IPS-18a (cell line): ENCODE results near the gene CREG2.
A peak's percentile ranks its signal among the peaks of the same experiment; 100 is the strongest.
"Not testable (repeated sequence)": the region's sequence is repeated elsewhere in the genome, so short reads cannot be mapped to it uniquely, and the experiment has no call there.

Experiments used
- H3K27ac ChIP-seq: one replicate; pipeline ENCODE4 v1.5.1; 2013; ENCODE audit warnings: low read length
- H3K27me3 ChIP-seq: one replicate; pipeline ENCODE4 v1.6.1; 2013; ENCODE audit warnings: mild to moderate bottlenecking, low read length; ENCODE audit not compliant: control insufficient read depth, insufficient read depth
- H3K36me3 ChIP-seq: one replicate; pipeline ENCODE4 v1.6.1; 2013; ENCODE audit warnings: low read depth, low read length; ENCODE audit not compliant: control insufficient read depth
- H3K4me1 ChIP-seq: one replicate; pipeline ENCODE4 v1.6.1; 2013; ENCODE audit warnings: low read depth, low read length; ENCODE audit not compliant: control insufficient read depth
- H3K4me3 ChIP-seq: one replicate; pipeline ENCODE4 v1.5.1; 2013; ENCODE audit warnings: low read length
- H3K9ac ChIP-seq: one replicate; pipeline ENCODE4 v1.6.1; 2013; ENCODE audit warnings: mild to moderate bottlenecking, low read length, moderate library complexity
- H3K9me3 ChIP-seq: one replicate; pipeline ENCODE4 v1.6.1; 2013; ENCODE audit warnings: low read depth, low read length; ENCODE audit not compliant: control insufficient read depth

Gene CREG2

DNA sequence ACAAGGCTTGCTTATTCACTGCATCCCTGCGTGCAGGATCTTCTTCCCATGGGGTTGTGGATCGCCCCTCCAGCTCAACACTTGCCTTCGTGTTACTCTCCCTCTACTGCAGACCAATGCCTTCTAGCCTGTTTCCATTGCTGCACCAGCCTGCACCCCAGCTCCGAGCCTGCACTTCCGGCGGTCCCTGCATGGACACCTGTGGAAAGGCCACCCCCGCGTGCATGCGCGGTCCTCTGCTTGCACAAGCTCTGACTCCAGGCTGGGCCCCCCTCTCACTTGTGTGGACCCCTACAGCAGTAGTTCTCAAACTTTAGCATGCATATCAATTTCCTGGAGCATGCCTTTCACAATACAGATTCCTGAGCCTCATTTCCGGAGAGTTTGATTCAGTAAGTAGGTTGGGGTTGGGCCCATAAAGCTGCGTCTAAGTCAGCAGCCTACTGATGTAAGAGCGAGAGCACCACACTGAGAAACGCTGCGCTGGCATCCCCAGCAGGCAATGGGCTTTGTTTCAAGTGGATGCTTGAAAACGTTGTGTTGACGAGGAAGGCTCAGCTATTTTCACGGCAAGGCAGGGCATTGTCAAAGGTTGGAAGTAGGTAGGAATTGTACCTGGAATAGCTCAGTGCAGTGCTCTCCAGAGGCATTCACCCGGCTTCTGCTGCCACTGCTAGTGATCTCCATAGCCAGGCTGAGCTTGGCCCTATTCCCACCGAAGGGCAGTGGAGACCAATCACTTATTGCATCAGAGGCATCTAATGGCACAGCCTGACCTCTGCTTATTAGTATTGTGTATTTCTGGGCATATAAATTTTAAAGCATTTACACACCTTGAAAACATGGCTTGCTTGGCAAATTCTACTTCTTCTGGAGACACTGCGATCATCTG, 32.6 kb downstream of the CREG2 start:
- H3K9ac ChIP-seq = no peak overlapping the region
- no peak overlapping the region for H3K4me3 ChIP-seq

DNA sequence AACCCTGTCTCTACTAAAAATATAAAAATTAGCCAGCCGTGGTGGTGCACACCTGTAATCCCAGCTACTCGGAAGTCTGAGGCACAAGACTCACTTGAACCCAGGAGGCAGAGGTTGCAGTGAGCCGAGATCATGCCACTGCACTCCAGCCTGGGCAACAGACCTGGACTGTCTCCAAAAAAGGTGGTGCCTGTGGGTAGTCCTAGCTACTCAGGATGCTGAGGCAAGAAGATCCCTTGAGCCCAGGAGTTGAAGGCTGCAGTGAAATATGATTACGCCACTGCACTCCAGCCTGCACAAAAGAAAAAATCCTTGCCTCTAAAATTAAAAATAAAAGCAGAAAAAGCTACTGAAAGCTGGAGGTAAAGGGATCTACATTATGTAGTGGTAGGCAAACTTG, 34.7 kb downstream of the CREG2 start:
- not testable (repeated sequence) for H3K9me3 ChIP-seq, H3K36me3 ChIP-seq, H3K27ac ChIP-seq, H3K4me1 ChIP-seq, H3K27me3 ChIP-seq, H3K4me3 ChIP-seq, H3K9ac ChIP-seq

More for the DNA sequence above, 32.6 kb downstream of the CREG2 start:
- Histone ChIP-seq H3K27me3 (no peaks in the 10 kb centered on the region), H3K36me3 (no peaks in the 10 kb centered on the region), H3K4me1 (peaks cover 2% of the 10 kb centered on the region), H3K9me3 (no peaks in the 10 kb centered on the region), H3K27ac (no peak overlapping the region)

DNA sequence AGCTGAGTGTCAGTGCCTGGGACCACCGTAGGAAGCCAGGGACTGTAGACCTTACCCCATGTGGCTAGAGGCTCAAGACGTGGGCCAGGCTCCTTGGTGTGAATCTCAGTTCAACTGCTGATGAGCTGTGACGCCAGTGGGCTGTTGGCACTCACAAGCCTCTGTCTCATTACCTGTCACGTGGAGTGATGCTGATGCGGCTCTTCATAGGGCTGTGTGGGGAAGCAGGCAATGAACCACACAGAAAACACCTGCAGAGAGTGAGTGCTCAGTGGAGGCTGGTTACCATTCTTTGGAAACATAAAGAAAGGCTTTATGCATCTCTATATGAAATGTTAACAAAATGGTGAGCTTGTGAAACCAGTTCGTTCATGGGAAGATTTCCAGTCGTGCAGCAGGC, 36.1 kb downstream of the CREG2 start:
- no peak overlapping the region for H3K27ac ChIP-seq
- H3K4me1 ChIP-seq = no peaks in the 10 kb centered on the region
- H3K9me3 ChIP-seq = no peaks in the 10 kb centered on the region
- H3K4me3 ChIP-seq = no peak overlapping the region
- H3K9ac ChIP-seq = no peak overlapping the region
- H3K27me3 ChIP-seq = no peaks in the 10 kb centered on the region
- no peaks in the 10 kb centered on the region for H3K36me3 ChIP-seq

DNA sequence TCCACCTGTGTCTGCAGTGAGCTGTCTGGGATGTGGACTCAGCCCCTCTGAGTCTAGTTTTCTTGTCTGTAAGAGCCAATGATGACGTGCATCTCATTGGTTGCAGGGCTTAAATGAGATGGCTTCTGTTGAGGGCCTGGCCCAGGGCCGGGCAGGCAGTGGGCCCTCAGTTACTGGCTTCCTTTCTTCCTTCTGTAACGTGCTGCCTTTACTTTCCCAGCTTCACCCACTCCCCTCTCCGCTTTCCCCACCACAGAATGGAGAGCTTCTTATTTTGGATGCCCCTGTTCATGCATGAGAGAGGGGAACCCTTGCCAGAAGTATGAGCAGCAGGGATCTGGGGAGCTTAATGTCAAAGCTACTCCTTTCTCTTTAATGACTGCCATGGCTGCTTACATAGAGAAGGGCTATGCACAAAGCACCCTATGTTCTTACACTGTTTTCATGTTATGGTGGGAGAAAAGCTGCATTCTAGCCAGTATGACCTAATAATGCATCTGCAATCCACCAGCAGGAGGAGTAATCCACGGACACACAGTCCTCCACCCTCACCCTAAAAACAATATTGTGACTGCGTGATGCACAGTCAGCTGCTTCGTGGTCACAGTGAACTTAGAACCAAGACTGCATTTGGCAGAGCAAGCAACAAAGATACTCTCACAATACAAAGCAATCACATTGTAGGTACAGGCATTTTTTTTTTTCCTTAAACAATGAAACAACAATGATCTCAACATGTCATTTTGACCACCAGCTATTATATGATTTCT, 37.2 kb downstream of the CREG2 start:
- Histone ChIP-seq H3K27me3 (no peaks in the 10 kb centered on the region), H3K9me3 (no peaks in the 10 kb centered on the region), H3K27ac (no peak overlapping the region), H3K4me1 (no peaks in the 10 kb centered on the region), H3K36me3 (no peaks in the 10 kb centered on the region), H3K9ac (no peak overlapping the region), H3K4me3 (no peak overlapping the region)

DNA sequence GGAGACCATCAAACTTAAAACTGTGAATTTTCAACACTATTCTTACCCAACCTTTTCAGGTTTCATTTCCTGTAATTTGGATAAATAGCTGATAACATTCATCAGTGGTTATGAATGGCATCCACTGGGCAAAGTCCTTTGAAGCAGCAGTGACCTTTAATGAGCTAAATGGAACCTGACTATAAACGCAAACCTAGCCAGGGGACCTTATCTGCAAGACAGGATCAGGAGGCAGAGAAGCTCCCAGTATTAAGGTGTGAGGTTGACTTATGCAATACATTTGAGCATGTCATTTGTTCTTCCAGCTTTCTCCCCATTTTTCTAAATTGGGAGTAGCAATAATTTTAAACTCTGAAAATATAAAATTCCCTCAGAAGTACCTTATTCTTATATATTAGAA, 38.4 kb downstream of the CREG2 start:
- H3K9ac ChIP-seq = no peak overlapping the region
- no peak overlapping the region for H3K27ac ChIP-seq

DNA sequence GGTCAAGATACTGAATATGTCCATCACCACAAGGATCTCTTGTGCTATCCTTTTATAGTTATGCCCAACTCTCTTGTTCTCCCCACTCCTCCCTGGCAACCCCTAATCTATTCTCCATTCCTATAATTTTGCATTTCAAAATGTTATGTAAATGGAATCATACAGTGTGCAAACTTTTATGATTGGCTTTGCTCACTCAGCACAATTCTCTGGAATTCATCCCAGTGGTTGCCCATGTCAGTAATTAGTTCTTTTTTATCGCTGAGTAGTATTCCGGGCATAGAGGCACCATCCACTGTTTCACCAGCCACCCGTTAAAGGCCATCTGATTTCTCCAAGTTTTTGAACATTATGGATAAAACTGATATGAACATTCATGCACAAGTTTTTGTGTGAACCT, 40.4 kb downstream of the CREG2 start:
- H3K4me3 ChIP-seq = no peak overlapping the region
- H3K27ac ChIP-seq = no peak overlapping the region
- no peaks in the 10 kb centered on the region for H3K27me3 ChIP-seq
- no peaks in the 10 kb centered on the region for H3K4me1 ChIP-seq
- no peaks in the 10 kb centered on the region for H3K36me3 ChIP-seq
- no peaks in the 10 kb centered on the region for H3K9me3 ChIP-seq
- H3K9ac ChIP-seq = no peak overlapping the region

More for the DNA sequence above, 38.4 kb downstream of the CREG2 start:
- Histone ChIP-seq H3K4me3 (no peak overlapping the region), H3K9me3 (no peaks in the 10 kb centered on the region), H3K27me3 (no peaks in the 10 kb centered on the region), H3K4me1 (no peaks in the 10 kb centered on the region), H3K36me3 (no peaks in the 10 kb centered on the region)

DNA sequence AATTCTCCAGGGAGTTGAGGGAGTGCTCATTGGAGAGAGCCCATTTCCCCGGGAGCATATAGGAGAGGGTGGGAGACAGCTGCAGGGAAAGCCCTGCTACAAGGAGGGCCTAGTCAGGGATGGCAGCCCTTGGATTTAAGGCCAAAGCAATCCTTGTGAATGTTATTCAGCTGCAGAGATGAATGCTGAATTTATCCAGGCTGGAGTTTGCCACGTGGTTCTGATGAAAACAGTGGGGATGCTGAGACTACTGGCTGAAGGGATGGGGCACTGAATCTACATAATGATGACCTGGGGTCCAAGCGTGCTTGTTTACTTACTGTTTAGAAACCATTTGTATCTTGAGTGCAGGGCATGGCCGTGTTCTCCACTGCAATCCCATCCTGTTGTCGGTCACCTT, 43.2 kb downstream of the CREG2 start:
- no peaks in the 10 kb centered on the region for H3K9me3 ChIP-seq
- H3K27me3 ChIP-seq = no peaks in the 10 kb centered on the region
- H3K4me1 ChIP-seq = peaks cover 16% of the 10 kb centered on the region
- no peaks in the 10 kb centered on the region for H3K36me3 ChIP-seq
- no peak overlapping the region for H3K9ac ChIP-seq
- H3K27ac ChIP-seq = no peak overlapping the region
- H3K4me3 ChIP-seq = no peak overlapping the region

DNA sequence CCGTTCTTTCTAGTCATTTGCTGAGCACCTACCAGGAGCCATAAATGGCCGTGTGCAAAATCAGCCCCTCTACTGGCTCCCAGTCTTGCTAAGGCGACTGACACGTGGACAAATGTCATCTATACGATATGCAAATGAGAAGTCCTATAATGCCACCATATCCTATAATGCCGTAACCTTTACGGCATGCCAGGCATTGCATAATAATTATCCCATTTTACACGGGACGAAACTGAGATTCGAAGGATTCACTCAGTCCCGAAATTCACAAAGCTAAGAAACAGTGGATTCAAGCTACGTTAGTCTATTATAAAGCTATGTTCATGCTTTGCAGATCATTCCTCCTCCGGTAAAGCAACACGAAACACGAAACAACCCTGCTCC, 44.7 kb downstream of the CREG2 start:
- peaks cover 23% of the 10 kb centered on the region for H3K4me1 ChIP-seq
- no peaks in the 10 kb centered on the region for H3K27me3 ChIP-seq
- no peak overlapping the region for H3K9ac ChIP-seq
- no peaks in the 10 kb centered on the region for H3K9me3 ChIP-seq
- H3K27ac ChIP-seq = no peak overlapping the region
- no peaks in the 10 kb centered on the region for H3K36me3 ChIP-seq
- no peak overlapping the region for H3K4me3 ChIP-seq

DNA sequence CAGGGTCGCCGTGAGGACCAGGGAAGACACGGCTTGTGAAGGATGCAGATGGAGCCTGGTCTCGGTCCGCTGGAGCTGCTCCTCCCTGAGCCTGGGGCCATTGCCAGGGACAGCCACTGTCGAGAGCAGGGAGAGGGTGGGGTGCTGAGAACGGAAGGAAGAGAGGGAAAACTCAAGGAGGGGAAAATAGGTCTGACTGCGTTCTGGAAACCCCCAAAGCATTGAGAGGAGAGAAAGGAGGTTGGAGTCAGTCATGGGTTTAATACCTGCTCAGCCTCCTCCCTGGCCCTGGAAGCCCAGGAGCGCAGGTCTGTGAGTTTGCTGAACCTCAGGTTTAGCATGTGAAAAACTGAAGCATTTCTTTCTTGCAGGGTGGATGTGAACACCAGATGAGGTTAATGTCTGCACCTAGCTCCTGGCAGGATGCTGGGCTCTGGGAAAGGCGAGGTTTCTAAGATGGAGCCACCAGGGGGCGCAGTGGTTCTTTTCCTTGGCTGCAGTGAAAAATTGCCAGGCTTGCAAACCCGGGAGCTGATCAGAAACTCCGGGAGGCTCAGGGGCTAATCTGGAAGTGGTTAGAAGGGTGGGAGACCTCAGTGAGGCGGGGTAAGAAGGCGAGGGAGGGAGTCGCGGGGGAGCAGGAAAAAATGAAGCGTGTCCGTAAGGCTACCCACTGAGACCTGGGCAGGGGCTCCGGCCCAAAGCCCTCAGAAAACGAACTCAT, 45.2 kb downstream of the CREG2 start:
- Histone ChIP-seq H3K27me3 (no peaks in the 10 kb centered on the region), H3K4me1 (peaks cover 23% of the 10 kb centered on the region), H3K9me3 (no peaks in the 10 kb centered on the region), H3K9ac (no peak overlapping the region), H3K4me3 (no peak overlapping the region), H3K27ac (no peak overlapping the region), H3K36me3 (no peaks in the 10 kb centered on the region)

DNA sequence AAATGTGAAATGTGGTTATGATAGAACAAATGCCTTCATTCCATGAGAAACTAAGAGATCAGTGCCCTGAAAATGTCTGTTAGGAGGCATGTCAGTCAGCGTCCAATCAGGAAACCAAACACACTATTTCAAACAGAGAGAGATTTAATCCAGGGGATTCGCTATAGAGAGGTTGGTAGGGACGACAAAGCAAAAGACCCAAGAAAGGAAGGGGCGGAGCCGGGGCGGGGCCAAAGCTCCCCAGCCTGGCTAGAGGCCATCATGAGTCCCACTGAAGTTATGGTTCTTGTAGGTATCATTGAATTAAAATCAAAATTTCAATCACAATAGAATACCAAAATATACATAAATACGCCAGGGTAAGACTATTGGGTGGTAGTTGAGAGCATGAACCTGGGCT, 45.9 kb downstream of the CREG2 start:
- no peaks in the 10 kb centered on the region for H3K36me3 ChIP-seq
- no peak overlapping the region for H3K27ac ChIP-seq
- H3K4me1 ChIP-seq = peaks cover 23% of the 10 kb centered on the region
- H3K9me3 ChIP-seq = no peaks in the 10 kb centered on the region
- H3K9ac ChIP-seq = no peak overlapping the region
- H3K4me3 ChIP-seq = no peak overlapping the region
- no peaks in the 10 kb centered on the region for H3K27me3 ChIP-seq

DNA sequence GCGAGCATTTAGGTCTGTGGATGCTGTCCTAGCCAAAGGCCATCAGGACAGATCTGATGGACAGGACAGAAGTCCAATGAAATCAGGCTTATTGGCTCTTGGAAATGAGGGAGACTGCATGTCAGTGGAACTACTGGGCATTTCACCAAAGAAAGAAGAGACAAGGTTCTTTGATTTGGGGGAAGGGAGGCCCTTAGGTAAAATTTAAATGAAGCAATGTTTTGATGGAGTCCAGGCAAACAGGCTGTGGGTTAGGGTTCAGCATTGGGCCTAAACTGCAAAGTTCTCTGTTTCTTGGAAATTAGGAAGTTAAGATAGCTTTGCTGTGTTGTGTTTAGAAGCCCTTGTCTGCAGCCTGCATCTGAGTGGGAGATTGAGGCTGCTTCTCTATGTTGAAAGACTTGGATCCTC, 47.2 kb downstream of the CREG2 start:
- Histone ChIP-seq H3K9ac (no peak overlapping the region), H3K4me3 (peak overlapping the region; percentile 11), H3K36me3 (no peaks in the 10 kb centered on the region), H3K27me3 (no peaks in the 10 kb centered on the region), H3K9me3 (no peaks in the 10 kb centered on the region), H3K4me1 (peaks cover 23% of the 10 kb centered on the region), H3K27ac (no peak overlapping the region)
